Liver (tissue), 9 donors: ENCODE measurements around the gene EID2B. TPM values are rescaled to one million over a fixed set of nuclear protein-coding genes. Genes with fewer than 3 reads are reported as not detected.

Experiments
- DNase-seq: peaks from one replicate; pipeline ENCODE4 v3.0.0-alpha.2; 2017; ENCODE audit warnings: low spot score
- H3K27ac ChIP-seq, 2 donors: one replicate each; pipeline ENCODE4 v1.7.0; 2013; ENCODE audit warnings: inconsistent platforms in 2 of 2, low read length in 2 of 2, control low read depth in 1 of 2, low read depth in 1 of 2, mild to moderate bottlenecking in 1 of 2
- H3K27me3 ChIP-seq, 4 donors: one replicate each; pipeline versions ENCODE4 v1.6.1 to v1.7.0; 2013; ENCODE audit warnings: low read length in 3 of 4, inconsistent platforms in 1 of 4, mild to moderate bottlenecking in 1 of 4, moderate library complexity in 1 of 4; ENCODE audit not compliant: control insufficient read depth in 4 of 4, insufficient read depth in 4 of 4
- H3K36me3 ChIP-seq, 4 donors: one replicate each; pipeline versions ENCODE4 v1.6.1 to v1.7.0; 2013; ENCODE audit warnings: low read length in 3 of 4, mild to moderate bottlenecking in 3 of 4, low read depth in 1 of 4, moderate library complexity in 1 of 4; ENCODE audit not compliant: control insufficient read depth in 4 of 4, insufficient read depth in 3 of 4
- H3K4me1 ChIP-seq, 4 donors: one replicate each; pipeline versions ENCODE4 v1.6.1 to v1.7.0; 2013; ENCODE audit warnings: low read length in 3 of 4, mild to moderate bottlenecking in 3 of 4, moderate library complexity in 1 of 4; ENCODE audit not compliant: control insufficient read depth in 4 of 4, insufficient read depth in 4 of 4
- H3K4me3 ChIP-seq, 3 donors: one replicate each; pipeline versions ENCODE4 v1.6.1 to v1.7.0; 2013; ENCODE audit warnings: low read length in 3 of 3, control low read depth in 1 of 3, low read depth in 1 of 3, mild to moderate bottlenecking in 1 of 3
- H3K9ac ChIP-seq, 2 donors: one replicate each; pipeline ENCODE4 v1.7.0; 2013; ENCODE audit warnings: low read length in 2 of 2, mild to moderate bottlenecking in 2 of 2, moderate library complexity in 2 of 2, control low read depth in 1 of 2, low read depth in 1 of 2
- H3K9me3 ChIP-seq, 4 donors: one replicate each; pipeline versions ENCODE4 v1.6.1 to v1.7.0; 2013; ENCODE audit warnings: low read length in 3 of 4; ENCODE audit not compliant: control insufficient read depth in 4 of 4
- ATF3 ChIP-seq: IDR thresholded peaks from 2 replicates; pipeline ENCODE4 v1.6.1; 2016; ENCODE audit warnings: antibody characterized with exemption
- EGR1 ChIP-seq, 2 donors: IDR thresholded peaks; 2 replicates each; pipeline ENCODE4 v1.6.1; 2016 to 2018; ENCODE audit warnings: antibody characterized with exemption in 2 of 2, low read depth in 2 of 2
- FOXA1 ChIP-seq: IDR thresholded peaks from 2 replicates; pipeline ENCODE4 v1.6.1; 2016; ENCODE audit warnings: antibody characterized with exemption
- GABPA ChIP-seq, 2 donors: IDR thresholded peaks in 1 of 2; conservative IDR thresholded peaks in 1 of 2; 2 replicates each; pipeline ENCODE4 v1.6.1; 2016; ENCODE audit warnings: antibody characterized with exemption in 2 of 2, mild to moderate bottlenecking in 1 of 2, moderate library complexity in 1 of 2
- HNF4A ChIP-seq, 2 donors: conservative IDR thresholded peaks; 2 replicates each; pipeline ENCODE4 v1.6.1; 2016; ENCODE audit warnings: antibody characterized with exemption in 2 of 2, mild to moderate bottlenecking in 2 of 2
- HNF4G ChIP-seq: IDR thresholded peaks from 2 replicates; pipeline ENCODE4 v1.6.1; 2016; ENCODE audit warnings: antibody characterized with exemption
- RAD21 ChIP-seq, 2 donors: IDR thresholded peaks; 2 replicates each; pipeline ENCODE4 v1.6.1; 2016; ENCODE audit warnings: antibody characterized with exemption in 2 of 2, mild to moderate bottlenecking in 2 of 2
- RXRA ChIP-seq, 2 donors: IDR thresholded peaks; 2 replicates each; pipeline ENCODE4 v1.6.1; 2017 to 2018; ENCODE audit warnings: antibody characterized with exemption in 2 of 2, mild to moderate bottlenecking in 1 of 2
- YY1 ChIP-seq: IDR thresholded peaks from 2 replicates; pipeline ENCODE4 v1.6.1; 2016; ENCODE audit warnings: antibody characterized with exemption, mild to moderate bottlenecking
- ZBTB33 ChIP-seq: IDR thresholded peaks from 2 replicates; pipeline ENCODE4 v1.6.1; 2016; ENCODE audit warnings: antibody characterized with exemption
- WGBS: extraction: QIAGEN DNeasy Blood & Tissue Kit; methylation state at CpG from one replicate; pipeline ENCODE4 v1.1.7; 2013; 5-methylcytosine and 5-hydroxymethylcytosine counted together
- polyA plus RNA-seq, 2 donors: library from polyadenylated mRNA; stranded (reverse) in 1 of 2; unstranded in 1 of 2; fragments of 200-250 nt in 1 of 2; fragments of >200 nt in 1 of 2; fragmentation: Nextera tagmentation in 1 of 2; extraction: Ambion mirVana in 1 of 2; gene quantifications; one replicate each; pipeline versions ENCODE4 v1.2.1 to v1.2.3, GENCODE V29; 2013 to 2015
- total RNA-seq, 2 donors: library from RNA; depleted of rRNA; stranded (reverse); fragments of >200 nt; gene quantifications; one replicate each; pipeline ENCODE4 v1.2.3, GENCODE V29; 2014
- TF ChIP-seq, protein P1 (sequence below): fragments of 150-350 bp; IDR thresholded peaks from 2 replicates; pipeline ENCODE4 v1.5.1; 2017; ENCODE audit warnings: improper control_type of control experiment, low read depth, low read length; ENCODE audit not compliant: missing input control
- TF ChIP-seq, protein P2 (sequence below): IDR thresholded peaks from 2 replicates; pipeline ENCODE4 v1.6.1; 2016; ENCODE audit warnings: antibody characterized with exemption, mild to moderate bottlenecking
- TF ChIP-seq, protein P3 (sequence below): IDR thresholded peaks from 2 replicates; pipeline ENCODE4 v1.6.1; 2016; ENCODE audit warnings: antibody characterized with exemption
- donor health status: healthy.
- donor health status: healthy.
- donor health status: healthy.
- donor health status: healthy.
- donor health status: healthy.

Gene EID2B
- total and polyA plus RNA-seq, 4 donors = 0.38 to 1.4 (median 1.1) TPM

- no peak overlapping the region for H3K9ac ChIP-seq
- DNase-seq = no peak
- TF ChIP-seq EGR1 (IDR thresholded peaks at IDR 0.05; ENCODE audit: low read depth in 2 of 2) = no peak
- TF ChIP-seq YY1 = no peak
- TF ChIP-seq ZBTB33 = no peak
- TF ChIP-seq, protein P1, sequence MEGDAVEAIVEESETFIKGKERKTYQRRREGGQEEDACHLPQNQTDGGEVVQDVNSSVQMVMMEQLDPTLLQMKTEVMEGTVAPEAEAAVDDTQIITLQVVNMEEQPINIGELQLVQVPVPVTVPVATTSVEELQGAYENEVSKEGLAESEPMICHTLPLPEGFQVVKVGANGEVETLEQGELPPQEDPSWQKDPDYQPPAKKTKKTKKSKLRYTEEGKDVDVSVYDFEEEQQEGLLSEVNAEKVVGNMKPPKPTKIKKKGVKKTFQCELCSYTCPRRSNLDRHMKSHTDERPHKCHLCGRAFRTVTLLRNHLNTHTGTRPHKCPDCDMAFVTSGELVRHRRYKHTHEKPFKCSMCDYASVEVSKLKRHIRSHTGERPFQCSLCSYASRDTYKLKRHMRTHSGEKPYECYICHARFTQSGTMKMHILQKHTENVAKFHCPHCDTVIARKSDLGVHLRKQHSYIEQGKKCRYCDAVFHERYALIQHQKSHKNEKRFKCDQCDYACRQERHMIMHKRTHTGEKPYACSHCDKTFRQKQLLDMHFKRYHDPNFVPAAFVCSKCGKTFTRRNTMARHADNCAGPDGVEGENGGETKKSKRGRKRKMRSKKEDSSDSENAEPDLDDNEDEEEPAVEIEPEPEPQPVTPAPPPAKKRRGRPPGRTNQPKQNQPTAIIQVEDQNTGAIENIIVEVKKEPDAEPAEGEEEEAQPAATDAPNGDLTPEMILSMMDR = no peak
- TF ChIP-seq HNF4G = no peak
- no peak for TF ChIP-seq FOXA1
- no peak for TF ChIP-seq RXRA (IDR thresholded peaks at IDR 0.05)
- no peak for TF ChIP-seq HNF4A (conservative IDR thresholded peaks at IDR 0.05)
- no peak for TF ChIP-seq RAD21 (IDR thresholded peaks at IDR 0.05)
- TF ChIP-seq ATF3 = no peak
- no peaks in the 10 kb centered on the region for H3K9me3 ChIP-seq
- no peak overlapping the region for H3K27ac ChIP-seq
- WGBS = 39% methylated on average over 3 of the region's 3 CpGs
- no peaks in the 10 kb centered on the region for H3K4me1 ChIP-seq
- no peaks in the 10 kb centered on the region for H3K36me3 ChIP-seq
- peaks cover 0 to 9% (median 0%) of the 10 kb centered on the region in 4 donors for H3K27me3 ChIP-seq
- H3K4me3 ChIP-seq = no peak overlapping the region
Measured at GRCh38 chr19:39566064-39566463, 33.4 kb upstream of the EID2B start.

GRCh38 chr19:39563408-39563807, 30.8 kb upstream of the EID2B start:
- DNase-seq = no peak
- Histone ChIP-seq H3K27me3 (peaks cover 0 to 4% (median 0%) of the 10 kb centered on the region in 4 donors), H3K9ac (no peak overlapping the region), H3K4me3 (no peak overlapping the region), H3K9me3 (no peaks in the 10 kb centered on the region), H3K27ac (no peak overlapping the region), H3K36me3 (no peaks in the 10 kb centered on the region), H3K4me1 (peaks cover 0 to 2% (median 0%) of the 10 kb centered on the region in 4 donors)
- TF ChIP-seq FOXA1 (no peak), GABPA (IDR thresholded peaks at IDR 0.05 in 1 of 2, conservative IDR thresholded peaks at IDR 0.05 in 1 of 2) (no peak), RAD21 (IDR thresholded peaks at IDR 0.05) (no peak), HNF4A (conservative IDR thresholded peaks at IDR 0.05) (no peak), ZBTB33 (no peak)
- TF ChIP-seq, protein P2, sequence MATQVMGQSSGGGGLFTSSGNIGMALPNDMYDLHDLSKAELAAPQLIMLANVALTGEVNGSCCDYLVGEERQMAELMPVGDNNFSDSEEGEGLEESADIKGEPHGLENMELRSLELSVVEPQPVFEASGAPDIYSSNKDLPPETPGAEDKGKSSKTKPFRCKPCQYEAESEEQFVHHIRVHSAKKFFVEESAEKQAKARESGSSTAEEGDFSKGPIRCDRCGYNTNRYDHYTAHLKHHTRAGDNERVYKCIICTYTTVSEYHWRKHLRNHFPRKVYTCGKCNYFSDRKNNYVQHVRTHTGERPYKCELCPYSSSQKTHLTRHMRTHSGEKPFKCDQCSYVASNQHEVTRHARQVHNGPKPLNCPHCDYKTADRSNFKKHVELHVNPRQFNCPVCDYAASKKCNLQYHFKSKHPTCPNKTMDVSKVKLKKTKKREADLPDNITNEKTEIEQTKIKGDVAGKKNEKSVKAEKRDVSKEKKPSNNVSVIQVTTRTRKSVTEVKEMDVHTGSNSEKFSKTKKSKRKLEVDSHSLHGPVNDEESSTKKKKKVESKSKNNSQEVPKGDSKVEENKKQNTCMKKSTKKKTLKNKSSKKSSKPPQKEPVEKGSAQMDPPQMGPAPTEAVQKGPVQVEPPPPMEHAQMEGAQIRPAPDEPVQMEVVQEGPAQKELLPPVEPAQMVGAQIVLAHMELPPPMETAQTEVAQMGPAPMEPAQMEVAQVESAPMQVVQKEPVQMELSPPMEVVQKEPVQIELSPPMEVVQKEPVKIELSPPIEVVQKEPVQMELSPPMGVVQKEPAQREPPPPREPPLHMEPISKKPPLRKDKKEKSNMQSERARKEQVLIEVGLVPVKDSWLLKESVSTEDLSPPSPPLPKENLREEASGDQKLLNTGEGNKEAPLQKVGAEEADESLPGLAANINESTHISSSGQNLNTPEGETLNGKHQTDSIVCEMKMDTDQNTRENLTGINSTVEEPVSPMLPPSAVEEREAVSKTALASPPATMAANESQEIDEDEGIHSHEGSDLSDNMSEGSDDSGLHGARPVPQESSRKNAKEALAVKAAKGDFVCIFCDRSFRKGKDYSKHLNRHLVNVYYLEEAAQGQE = no peak
- TF ChIP-seq, protein P3, sequence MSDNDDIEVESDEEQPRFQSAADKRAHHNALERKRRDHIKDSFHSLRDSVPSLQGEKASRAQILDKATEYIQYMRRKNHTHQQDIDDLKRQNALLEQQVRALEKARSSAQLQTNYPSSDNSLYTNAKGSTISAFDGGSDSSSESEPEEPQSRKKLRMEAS = no peak
- WGBS = 87% methylated on average over 2 of the region's 2 CpGs
